GM12878 (cell line): ENCODE results near the gene UTF1. TPM values are rescaled to one million over a fixed set of nuclear protein-coding genes. Genes with fewer than 3 reads are reported as not detected.

Experiments used
- ATAC-seq: fragments of 200-7000 bp; cut with Tn5 transposase; 3 replicates; pipeline ENCODE4 v1.9.1; 2020; ENCODE audit warnings: mild to moderate bottlenecking, moderate library complexity
- BruUV-seq: library from RNA; stranded (reverse); fragments of 400-500 nt; replicated peaks from 2 replicates; lab custom pipeline; 2021; lab: Mats Ljungman, UMichigan
- CTCF ChIA-PET: fragments of 300-600 bp; sonication (Branson Sonifier 250); formaldehyde crosslinking; extraction: SDS; loops from one replicate; lab custom pipeline; 2021; ENCODE audit warnings: inconsistent platforms; lab: Yijun Ruan, JAX
- POLR2A ChIA-PET: fragments of 350-600 bp; formaldehyde crosslinking; extraction: SDS; loops from one replicate; lab custom pipeline; 2021; ENCODE audit warnings: inconsistent platforms; lab: Charles Lee
- RAD21 ChIA-PET: fragments of 300-600 bp; sonication (Branson Sonifier 250); formaldehyde crosslinking; loops from one replicate; lab custom pipeline; 2023; ENCODE audit warnings: antibody characterized with exemption; ENCODE audit not compliant: unreplicated experiment; lab: Charles Lee
- SMC1A ChIA-PET: fragments of 300-600 bp; sonication (Branson Sonifier 250); formaldehyde crosslinking; loops from one replicate; lab custom pipeline; 2023; ENCODE audit not compliant: unreplicated experiment, uncharacterized antibody; lab: Charles Lee
- DNase-seq: peaks from one replicate; pipeline ENCODE4 v3.0.0-alpha.2; 2011; ENCODE audit warnings: low read depth, low spot score
- FAIRE-seq: peaks from 3 replicates; lab custom pipeline; 2011; peaks lifted over from hg19 to GRCh38; lab: Jason Lieb, UNC
- H2AFZ ChIP-seq: 2 replicates; pipeline ENCODE4 v1.6.0; 2011; ENCODE audit warnings: low read depth, low read length, control low read depth; ENCODE audit not compliant: control insufficient read depth
- H3K27ac ChIP-seq: 2 replicates; pipeline ENCODE4 v1.5.1; 2011; ENCODE audit warnings: control low read depth; ENCODE audit not compliant: control insufficient read depth, insufficient read depth
- H3K27me3 ChIP-seq, 2 experiments: replicated peaks in 1 of 2; 2 replicates each; pipeline versions ENCODE4 v1.6.0 to v1.6.1; 2011; ENCODE audit warnings: low read length in 1 of 2; ENCODE audit not compliant: control insufficient read depth in 2 of 2, insufficient read depth in 2 of 2
- H3K36me3 ChIP-seq, 2 experiments: 2 replicates each; pipeline ENCODE4 v1.5.1; 2011; ENCODE audit warnings: low read length in 1 of 2; ENCODE audit not compliant: control insufficient read depth in 2 of 2, insufficient read depth in 2 of 2
- H3K4me1 ChIP-seq: 2 replicates; pipeline ENCODE4 v1.6.1; 2011; ENCODE audit warnings: mild to moderate bottlenecking, low read length, moderate library complexity, mixed read lengths; ENCODE audit not compliant: control insufficient read depth, insufficient read depth
- H3K4me2 ChIP-seq: 2 replicates; pipeline ENCODE4 v1.6.0; 2011; ENCODE audit warnings: control low read depth; ENCODE audit not compliant: control insufficient read depth, insufficient read depth
- H3K4me3 ChIP-seq: fragments of 200-600 bp; sonication (generic); 2 replicates; pipeline ENCODE4 v1.5.1; 2016
- H3K79me2 ChIP-seq: 2 replicates; pipeline ENCODE4 v1.6.0; 2011; ENCODE audit warnings: low read length; ENCODE audit not compliant: control insufficient read depth, insufficient read depth
- H3K9ac ChIP-seq: 2 replicates; pipeline ENCODE4 v1.8.0; 2011; ENCODE audit warnings: low read length, control low read depth, mixed read lengths; ENCODE audit not compliant: control insufficient read depth, insufficient read depth
- H3K9me3 ChIP-seq: replicated peaks from 3 replicates; pipeline ENCODE4 v1.5.1; 2011; ENCODE audit warnings: mild to moderate bottlenecking, low read length; ENCODE audit not compliant: control insufficient read depth, insufficient read depth
- H4K20me1 ChIP-seq: 2 replicates; pipeline ENCODE4 v1.6.0; 2011; ENCODE audit not compliant: control insufficient read depth, insufficient read depth
- ASH2L ChIP-seq: fragments of 300-600, 200-600 bp; sonication (generic); IDR thresholded peaks from 2 replicates; pipeline ENCODE4 v1.6.1; 2017; ENCODE audit warnings: low read depth, mild to moderate bottlenecking, borderline replicate concordance
- BHLHE40 ChIP-seq, 2 experiments: fragments of 450-650 bp in 1 of 2; IDR thresholded peaks; 2 replicates each; pipeline ENCODE4 v1.6.1; 2011 to 2017; ENCODE audit warnings: low read depth in 2 of 2, borderline replicate concordance in 1 of 2, improper control_type of control experiment in 1 of 2, low read length in 1 of 2, mild to moderate bottlenecking in 1 of 2
- HCFC1 ChIP-seq: fragments of 150-350 bp; IDR thresholded peaks from 2 replicates; pipeline ENCODE4 v1.6.1; 2014; ENCODE audit warnings: low read length
- JUND ChIP-seq: IDR thresholded peaks from 2 replicates; pipeline ENCODE4 v1.6.1; 2012; ENCODE audit warnings: low read depth, mild to moderate bottlenecking, low read length, improper control_type of control experiment, moderate library complexity
- POU2F2 ChIP-seq: IDR thresholded peaks from 3 replicates; pipeline ENCODE4 v1.6.1; 2011; ENCODE audit warnings: low read depth, mild to moderate bottlenecking, low read length, borderline replicate concordance
- ZSCAN29 ChIP-seq: fragments of 450-650 bp; IDR thresholded peaks from 2 replicates; pipeline ENCODE4 v1.6.1; 2017; ENCODE audit warnings: mild to moderate bottlenecking, moderate library complexity
- WGBS: methylation state at CpG from one replicate; pipeline ENCODE4 v1.1.6; 2016; ENCODE audit warnings: low lambda C conversion rate; ENCODE audit not compliant: insufficient replicate concordance, insufficient coverage; ENCODE audit errors: missing lambda C conversion rate; 5-methylcytosine and 5-hydroxymethylcytosine counted together
- in situ Hi-C: fragments of 300-500 bp; cut with MboI; formaldehyde crosslinking; loops from 9 replicates; pipeline ENCODE4 v1.14.3; 2018; ENCODE audit warnings: mixed read lengths
- intact Hi-C: fragments of 100-400 bp; cut with micrococcal nuclease; formaldehyde crosslinking; loops from one replicate; pipeline ENCODE4 v1.14.2; 2022; ENCODE audit not compliant: unreplicated experiment
- polyA plus RNA-seq, 11 experiments: library from polyadenylated mRNA; depleted of rRNA in 4 of 11; unstranded in 6 of 11; stranded (reverse) in 5 of 11; fragments of >200 nt; fragmentation: Nextera tagmentation in 4 of 11; fragmentation: Illumina TruSeq in 1 of 11; extraction: Ambion mirVana in 4 of 11; extraction: Trizol in 1 of 11; gene quantifications; 1 replicate in 1 of 11; 2 replicates in 10 of 11; pipeline versions ENCODE4 v1.2.1 to v1.2.3, GENCODE V29; 2011 to 2016; ENCODE audit warnings: inconsistent platforms in 2 of 11, missing spikeins in 2 of 11, low read depth in 1 of 11
- total RNA-seq, 4 experiments: library from RNA; depleted of rRNA in 3 of 4; stranded (reverse); fragments of >200 nt in 3 of 4; fragmentation: Illumina TruSeq in 1 of 4; extraction: Trizol in 1 of 4; gene quantifications; 2 replicates each; pipeline versions ENCODE4 v1.2.1 to v1.2.3, GENCODE V29; 2013 to 2021
- TF ChIP-seq, protein P1 (sequence below): fragments of 450-650 bp; IDR thresholded peaks from 2 replicates; pipeline ENCODE4 v1.6.1; 2017; ENCODE audit warnings: mild to moderate bottlenecking, moderate library complexity
- TF ChIP-seq, protein P2 (sequence below), 3 experiments: IDR thresholded peaks in 2 of 3; conservative IDR thresholded peaks in 1 of 3; 2 replicates each; pipeline ENCODE4 v1.5.1; 2011; ENCODE audit warnings: low read depth in 3 of 3, low read length in 3 of 3, mild to moderate bottlenecking in 3 of 3, control low read depth in 2 of 3, moderate library complexity in 2 of 3, inconsistent platforms in 1 of 3, mixed read lengths in 1 of 3; ENCODE audit not compliant: control insufficient read depth in 2 of 3, insufficient read depth in 1 of 3; ENCODE audit errors: extremely low read depth in 1 of 3
- TF ChIP-seq, protein P3 (sequence below): fragments of 450-650 bp; IDR thresholded peaks from 2 replicates; pipeline ENCODE4 v1.6.1; 2016; ENCODE audit warnings: mild to moderate bottlenecking
- TF ChIP-seq, protein P4 (sequence below): fragments of 450-650 bp; formaldehyde crosslinking; IDR thresholded peaks from 2 replicates; pipeline ENCODE4 v1.5.0; 2022; ENCODE audit warnings: mild to moderate bottlenecking, missing genetic modification characterization

Gene UTF1
- total and polyA plus RNA-seq, 10 of the 15 experiments (the other 5 are each of a cell fraction or from before 2014, with no cell fraction given): not detected

DNA sequence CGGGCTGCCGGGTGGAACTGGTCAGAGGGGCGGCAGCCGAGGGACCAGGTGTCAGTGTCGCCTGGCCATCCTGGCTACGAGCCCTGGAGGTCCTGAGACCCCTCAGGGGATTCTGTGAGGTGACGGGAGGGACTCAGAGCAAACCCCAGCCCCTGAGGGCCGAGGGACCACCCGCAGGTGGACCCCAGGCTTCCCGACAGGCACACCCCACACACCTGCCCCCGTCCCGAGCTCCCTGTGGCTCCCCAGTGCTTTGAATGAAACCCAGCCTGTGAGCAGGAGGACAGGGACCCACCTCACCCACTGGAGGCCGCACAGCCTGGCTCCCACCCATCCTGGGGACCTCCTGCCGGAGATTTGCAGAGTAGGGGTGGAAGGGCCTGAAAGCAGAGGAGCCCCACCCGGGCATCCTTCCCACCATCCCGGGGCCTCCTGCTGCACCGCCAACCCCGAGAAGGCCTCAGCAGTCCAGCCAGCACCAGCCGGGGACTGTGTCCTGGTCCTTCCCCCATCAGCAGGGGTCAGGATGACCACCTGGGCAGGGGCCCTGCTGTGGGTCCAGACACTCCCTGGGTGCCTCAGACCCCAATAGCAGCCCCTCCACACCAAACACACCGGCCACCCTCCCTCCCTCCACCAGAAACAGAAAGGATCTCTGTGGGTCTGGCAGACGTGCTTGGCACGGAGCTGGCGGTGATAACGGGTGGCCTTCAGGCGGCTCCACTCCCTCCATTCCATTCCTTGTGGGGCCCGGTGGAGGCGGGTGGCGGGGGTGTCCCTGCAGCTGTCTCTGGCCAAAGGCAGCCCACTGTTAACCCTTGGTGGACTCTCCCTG is 21.6 kb downstream of the UTF1 start (continued):
- TF ChIP-seq, protein P1, sequence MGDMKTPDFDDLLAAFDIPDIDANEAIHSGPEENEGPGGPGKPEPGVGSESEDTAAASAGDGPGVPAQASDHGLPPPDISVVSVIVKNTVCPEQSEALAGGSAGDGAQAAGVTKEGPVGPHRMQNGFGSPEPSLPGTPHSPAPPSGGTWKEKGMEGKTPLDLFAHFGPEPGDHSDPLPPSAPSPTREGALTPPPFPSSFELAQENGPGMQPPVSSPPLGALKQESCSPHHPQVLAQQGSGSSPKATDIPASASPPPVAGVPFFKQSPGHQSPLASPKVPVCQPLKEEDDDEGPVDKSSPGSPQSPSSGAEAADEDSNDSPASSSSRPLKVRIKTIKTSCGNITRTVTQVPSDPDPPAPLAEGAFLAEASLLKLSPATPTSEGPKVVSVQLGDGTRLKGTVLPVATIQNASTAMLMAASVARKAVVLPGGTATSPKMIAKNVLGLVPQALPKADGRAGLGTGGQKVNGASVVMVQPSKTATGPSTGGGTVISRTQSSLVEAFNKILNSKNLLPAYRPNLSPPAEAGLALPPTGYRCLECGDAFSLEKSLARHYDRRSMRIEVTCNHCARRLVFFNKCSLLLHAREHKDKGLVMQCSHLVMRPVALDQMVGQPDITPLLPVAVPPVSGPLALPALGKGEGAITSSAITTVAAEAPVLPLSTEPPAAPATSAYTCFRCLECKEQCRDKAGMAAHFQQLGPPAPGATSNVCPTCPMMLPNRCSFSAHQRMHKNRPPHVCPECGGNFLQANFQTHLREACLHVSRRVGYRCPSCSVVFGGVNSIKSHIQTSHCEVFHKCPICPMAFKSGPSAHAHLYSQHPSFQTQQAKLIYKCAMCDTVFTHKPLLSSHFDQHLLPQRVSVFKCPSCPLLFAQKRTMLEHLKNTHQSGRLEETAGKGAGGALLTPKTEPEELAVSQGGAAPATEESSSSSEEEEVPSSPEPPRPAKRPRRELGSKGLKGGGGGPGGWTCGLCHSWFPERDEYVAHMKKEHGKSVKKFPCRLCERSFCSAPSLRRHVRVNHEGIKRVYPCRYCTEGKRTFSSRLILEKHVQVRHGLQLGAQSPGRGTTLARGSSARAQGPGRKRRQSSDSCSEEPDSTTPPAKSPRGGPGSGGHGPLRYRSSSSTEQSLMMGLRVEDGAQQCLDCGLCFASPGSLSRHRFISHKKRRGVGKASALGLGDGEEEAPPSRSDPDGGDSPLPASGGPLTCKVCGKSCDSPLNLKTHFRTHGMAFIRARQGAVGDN: no peak

- FAIRE-seq (no peak), ATAC-seq (no peak), DNase-seq (no peak)
- Histone ChIP-seq H3K4me3 (no peak overlapping the region), H3K27me3 (no peaks in the 10 kb centered on the region), H3K9me3 (no peaks in the 10 kb centered on the region), H3K9ac (no peak overlapping the region), H3K36me3 (no peaks in the 10 kb centered on the region), H3K79me2 (no peaks in the 10 kb centered on the region), H3K27ac (no peak overlapping the region), H4K20me1 (no peaks in the 10 kb centered on the region), H2AFZ (no peak overlapping the region), H3K4me1 (peaks cover 2% of the 10 kb centered on the region), H3K4me2 (no peak overlapping the region)
- ChIA-PET RAD21 (no interaction called here), CTCF (no interaction called here), SMC1A (no interaction called here), POLR2A (no interaction called here)
- BruUV-seq: no TSS peak
- intact Hi-C loops (no loop called here), in situ Hi-C loops (no loop called here)
- WGBS: 80% methylated on average over 1 of the region's 12 CpGs
- no peak for TF ChIP-seq POU2F2
- no peak for TF ChIP-seq HCFC1
- TF ChIP-seq, protein P2, sequence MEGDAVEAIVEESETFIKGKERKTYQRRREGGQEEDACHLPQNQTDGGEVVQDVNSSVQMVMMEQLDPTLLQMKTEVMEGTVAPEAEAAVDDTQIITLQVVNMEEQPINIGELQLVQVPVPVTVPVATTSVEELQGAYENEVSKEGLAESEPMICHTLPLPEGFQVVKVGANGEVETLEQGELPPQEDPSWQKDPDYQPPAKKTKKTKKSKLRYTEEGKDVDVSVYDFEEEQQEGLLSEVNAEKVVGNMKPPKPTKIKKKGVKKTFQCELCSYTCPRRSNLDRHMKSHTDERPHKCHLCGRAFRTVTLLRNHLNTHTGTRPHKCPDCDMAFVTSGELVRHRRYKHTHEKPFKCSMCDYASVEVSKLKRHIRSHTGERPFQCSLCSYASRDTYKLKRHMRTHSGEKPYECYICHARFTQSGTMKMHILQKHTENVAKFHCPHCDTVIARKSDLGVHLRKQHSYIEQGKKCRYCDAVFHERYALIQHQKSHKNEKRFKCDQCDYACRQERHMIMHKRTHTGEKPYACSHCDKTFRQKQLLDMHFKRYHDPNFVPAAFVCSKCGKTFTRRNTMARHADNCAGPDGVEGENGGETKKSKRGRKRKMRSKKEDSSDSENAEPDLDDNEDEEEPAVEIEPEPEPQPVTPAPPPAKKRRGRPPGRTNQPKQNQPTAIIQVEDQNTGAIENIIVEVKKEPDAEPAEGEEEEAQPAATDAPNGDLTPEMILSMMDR (IDR thresholded peaks at IDR 0.05 in 2 of 3, conservative IDR thresholded peaks at IDR 0.05 in 1 of 3; ENCODE audit: control insufficient read depth in 2 of 3, extremely low read depth in 1 of 3, insufficient read depth in 1 of 3, low read depth in 3 of 3, low read length in 3 of 3): no peak
- TF ChIP-seq, protein P3, sequence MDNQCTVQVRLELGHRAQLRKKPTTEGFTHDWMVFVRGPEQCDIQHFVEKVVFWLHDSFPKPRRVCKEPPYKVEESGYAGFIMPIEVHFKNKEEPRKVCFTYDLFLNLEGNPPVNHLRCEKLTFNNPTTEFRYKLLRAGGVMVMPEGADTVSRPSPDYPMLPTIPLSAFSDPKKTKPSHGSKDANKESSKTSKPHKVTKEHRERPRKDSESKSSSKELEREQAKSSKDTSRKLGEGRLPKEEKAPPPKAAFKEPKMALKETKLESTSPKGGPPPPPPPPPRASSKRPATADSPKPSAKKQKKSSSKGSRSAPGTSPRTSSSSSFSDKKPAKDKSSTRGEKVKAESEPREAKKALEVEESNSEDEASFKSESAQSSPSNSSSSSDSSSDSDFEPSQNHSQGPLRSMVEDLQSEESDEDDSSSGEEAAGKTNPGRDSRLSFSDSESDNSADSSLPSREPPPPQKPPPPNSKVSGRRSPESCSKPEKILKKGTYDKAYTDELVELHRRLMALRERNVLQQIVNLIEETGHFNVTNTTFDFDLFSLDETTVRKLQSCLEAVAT: no peak
- no peak for TF ChIP-seq ZSCAN29
- no peak for TF ChIP-seq ASH2L
- TF ChIP-seq, protein P4, sequence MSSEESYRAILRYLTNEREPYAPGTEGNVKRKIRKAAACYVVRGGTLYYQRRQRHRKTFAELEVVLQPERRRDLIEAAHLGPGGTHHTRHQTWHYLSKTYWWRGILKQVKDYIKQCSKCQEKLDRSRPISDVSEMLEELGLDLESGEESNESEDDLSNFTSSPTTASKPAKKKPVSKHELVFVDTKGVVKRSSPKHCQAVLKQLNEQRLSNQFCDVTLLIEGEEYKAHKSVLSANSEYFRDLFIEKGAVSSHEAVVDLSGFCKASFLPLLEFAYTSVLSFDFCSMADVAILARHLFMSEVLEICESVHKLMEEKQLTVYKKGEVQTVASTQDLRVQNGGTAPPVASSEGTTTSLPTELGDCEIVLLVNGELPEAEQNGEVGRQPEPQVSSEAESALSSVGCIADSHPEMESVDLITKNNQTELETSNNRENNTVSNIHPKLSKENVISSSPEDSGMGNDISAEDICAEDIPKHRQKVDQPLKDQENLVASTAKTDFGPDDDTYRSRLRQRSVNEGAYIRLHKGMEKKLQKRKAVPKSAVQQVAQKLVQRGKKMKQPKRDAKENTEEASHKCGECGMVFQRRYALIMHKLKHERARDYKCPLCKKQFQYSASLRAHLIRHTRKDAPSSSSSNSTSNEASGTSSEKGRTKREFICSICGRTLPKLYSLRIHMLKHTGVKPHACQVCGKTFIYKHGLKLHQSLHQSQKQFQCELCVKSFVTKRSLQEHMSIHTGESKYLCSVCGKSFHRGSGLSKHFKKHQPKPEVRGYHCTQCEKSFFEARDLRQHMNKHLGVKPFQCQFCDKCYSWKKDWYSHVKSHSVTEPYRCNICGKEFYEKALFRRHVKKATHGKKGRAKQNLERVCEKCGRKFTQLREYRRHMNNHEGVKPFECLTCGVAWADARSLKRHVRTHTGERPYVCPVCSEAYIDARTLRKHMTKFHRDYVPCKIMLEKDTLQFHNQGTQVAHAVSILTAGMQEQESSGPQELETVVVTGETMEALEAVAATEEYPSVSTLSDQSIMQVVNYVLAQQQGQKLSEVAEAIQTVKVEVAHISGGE (CRISPR knock-in tag): no peak
- TF ChIP-seq BHLHE40 (IDR thresholded peaks at IDR 0.05; ENCODE audit: borderline replicate concordance in 1 of 2, low read depth in 2 of 2, low read length in 1 of 2): no peak
- no peak for TF ChIP-seq JUND
These were observed 22.2 kb downstream of the UTF1 start for GRCh38 chr10:133252223-133252552.
